ENCODE measurements around the gene MCM5.

MCM5 gene

GRCh38 chr22:35379146-35379993, 20.6 kb upstream of the MCM5 start:
- no peak for DNase-seq (ENCODE audit: extremely low read depth, low read depth)
- TF ChIP-seq CTCF (IDR thresholded peaks at IDR 0.05; ENCODE audit: low read depth, low read length, missing control alignments), result no peak
- no peak overlapping the region for H3K4me3 ChIP-seq (replicated peaks; ENCODE audit: low read depth, low read length)

GRCh38 chr22:35380013-35380412, 19.9 kb upstream of the MCM5 start:
- H3K4me3 ChIP-seq (replicated peaks; ENCODE audit: low read depth, low read length), result no peak overlapping the region
- DNase-seq (ENCODE audit: extremely low read depth, low read depth), result no peak
- no peak for TF ChIP-seq CTCF (IDR thresholded peaks at IDR 0.05; ENCODE audit: low read depth, low read length, missing control alignments)

GRCh38 chr22:35380537-35381423, 19.2 kb upstream of the MCM5 start, which contains the start of gene HMOX1:
TSS of gene HMOX1 (plus strand) at chr22:35381096. CDS start at chr22:35381174, 78 bp downstream.
- peak within 1 kb of the TSS; percentile 59 for H3K4me3 ChIP-seq (replicated peaks; ENCODE audit: low read depth, low read length)
- peak; percentile 20 for DNase-seq (ENCODE audit: extremely low read depth, low read depth)
- TF ChIP-seq CTCF (IDR thresholded peaks at IDR 0.05; ENCODE audit: low read depth, low read length, missing control alignments), result no peak

- TF ChIP-seq CTCF (IDR thresholded peaks at IDR 0.05; ENCODE audit: low read depth, low read length, missing control alignments), result no peak
- H3K4me3 ChIP-seq (replicated peaks; ENCODE audit: low read depth, low read length), result peak overlapping the region; percentile 59
- DNase-seq (ENCODE audit: extremely low read depth, low read depth), result no peak
These were observed 18.4 kb upstream of the MCM5 start for GRCh38 chr22:35381424-35382009.

- TF ChIP-seq CTCF (IDR thresholded peaks at IDR 0.05; ENCODE audit: low read depth, low read length, missing control alignments), result no peak
- H3K4me3 ChIP-seq (replicated peaks; ENCODE audit: low read depth, low read length), result no peak overlapping the region
- DNase-seq (ENCODE audit: extremely low read depth, low read depth), result no peak
These were observed 16.3 kb upstream of the MCM5 start for GRCh38 chr22:35383679-35384071.

GRCh38 chr22:35384527-35384926, 15.4 kb upstream of the MCM5 start:
- no peak for DNase-seq (ENCODE audit: extremely low read depth, low read depth)
- no peak overlapping the region for H3K4me3 ChIP-seq (replicated peaks; ENCODE audit: low read depth, low read length)
- no peak for TF ChIP-seq CTCF (IDR thresholded peaks at IDR 0.05; ENCODE audit: low read depth, low read length, missing control alignments)

All from HFF-Myc (cell line).